ELR (cell line): ENCODE measurements around the gene GP1BA.
"Not testable (repeated sequence)": the region's sequence is repeated elsewhere in the genome, so short reads cannot be mapped to it uniquely, and the experiment has no call there.

Source experiments
- DNase-seq: peaks from one replicate; pipeline ENCODE4 v3.0.0-alpha.2; 2015; ENCODE audit warnings: low read depth

GP1BA gene

GRCh38 chr17:4901648-4902344 lies 30.3 kb upstream of the GP1BA start:
- DNase-seq: no peak

GRCh38 chr17:4902540-4902939 lies 29.5 kb upstream of the GP1BA start:
- DNase-seq: no peak

GRCh38 chr17:4903051-4903818 lies 28.8 kb upstream of the GP1BA start, which contains the start of gene CHRNE:
CHRNE (minus strand) TSS chr17:4903098; CDS start chr17:4903063, 35 bp downstream.
- peak; percentile 81 for DNase-seq

GRCh38 chr17:4906642-4907041 lies 25.4 kb upstream of the GP1BA start:
- DNase-seq: not testable (repeated sequence)

GRCh38 chr17:4908301-4908700 lies 23.8 kb upstream of the GP1BA start:
- peak; percentile 59 for DNase-seq

- peak; percentile 92 for DNase-seq
Measured at GRCh38 chr17:4908711-4909496, 23.2 kb upstream of the GP1BA start.

- DNase-seq: peak; percentile 35
Measured at GRCh38 chr17:4913994-4914393, 18.1 kb upstream of the GP1BA start.

GRCh38 chr17:4914551-4914950 lies 17.5 kb upstream of the GP1BA start:
- DNase-seq: not testable (repeated sequence)

GRCh38 chr17:4919511-4920047 lies 12.5 kb upstream of the GP1BA start:
- DNase-seq: no peak

- DNase-seq: no peak
Measured at GRCh38 chr17:4920351-4921048, 11.6 kb upstream of the GP1BA start.

GRCh38 chr17:4921320-4921719 lies 10.8 kb upstream of the GP1BA start:
- DNase-seq: no peak

GRCh38 chr17:4926577-4927335 lies 5.3 kb upstream of the GP1BA start:
- not testable (repeated sequence) for DNase-seq

- DNase-seq: no peak
Measured at GRCh38 chr17:4928881-4929280, 3.2 kb upstream of the GP1BA start.

- DNase-seq: no peak
Measured at GRCh38 chr17:4932756-4933155, 679 bp downstream of the GP1BA start.

GRCh38 chr17:4933646-4934045 lies 1.6 kb downstream of the GP1BA start:
- DNase-seq: no peak

GRCh38 chr17:4934173-4934979 lies 2.3 kb downstream of the GP1BA start:
- DNase-seq: peak; percentile 74

- DNase-seq: no peak
Measured at GRCh38 chr17:4935650-4936049, 3.6 kb downstream of the GP1BA start.

GRCh38 chr17:4936436-4936835 lies 4.4 kb downstream of the GP1BA start:
- DNase-seq: no peak

GRCh38 chr17:4937553-4937952 lies 5.5 kb downstream of the GP1BA start:
- no peak for DNase-seq

- no peak for DNase-seq
Measured at GRCh38 chr17:4938069-4938491, 6.0 kb downstream of the GP1BA start.
